ENCODE measurements around the gene COL25A1. TPM values are rescaled to one million over a fixed set of nuclear protein-coding genes. Genes with fewer than 3 reads are reported as not detected.

The COL25A1 gene
- polyA plus RNA-seq, 1 donor = 4.5 TPM

DNA sequence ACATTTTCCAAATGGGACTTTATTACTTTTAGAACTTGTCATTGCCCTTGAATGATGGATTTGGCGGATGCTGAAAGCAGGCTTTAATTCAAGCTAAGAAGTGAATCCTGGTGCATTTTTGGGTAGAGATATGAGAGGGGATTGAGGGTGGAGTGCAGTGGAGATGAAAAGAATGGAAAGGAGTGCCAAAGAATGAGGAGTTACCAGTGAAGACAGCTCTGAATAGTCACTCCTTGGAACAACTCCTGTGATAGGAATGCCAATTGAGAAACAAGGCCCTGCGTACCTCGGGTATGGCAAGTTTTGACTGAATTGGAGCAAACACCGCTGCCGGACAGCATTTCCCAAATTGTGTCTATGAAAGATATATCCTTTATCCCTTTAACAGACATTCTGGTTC lies 503.2 kb downstream of the COL25A1 start:
- no peak for DNase-seq

DNA sequence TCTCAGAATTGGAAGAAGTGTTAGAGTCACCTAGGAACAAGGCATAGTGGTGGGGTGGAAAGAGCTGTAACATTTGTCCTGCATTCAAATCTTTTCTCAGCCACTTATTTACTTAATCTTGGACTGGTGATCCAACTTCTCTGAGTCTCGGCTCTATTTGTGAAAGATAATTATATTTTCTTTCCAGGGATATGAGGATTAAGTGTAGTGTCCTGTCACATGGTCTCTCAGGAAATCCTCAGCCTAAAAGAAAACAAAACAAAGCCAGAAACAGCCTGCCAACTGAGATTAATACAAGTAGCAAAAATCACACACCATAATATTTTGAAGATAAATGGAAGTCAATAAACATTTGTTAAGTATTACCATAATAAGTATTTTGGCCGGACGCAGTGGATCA lies 506.3 kb downstream of the COL25A1 start:
- no peak for DNase-seq

GRCh38 chr4:108795733-108796132 lies 506.7 kb downstream of the COL25A1 start:
- no peak for DNase-seq

- no peak for DNase-seq
Observed at GRCh38 chr4:108794136-108794535, 508.3 kb downstream of the COL25A1 start.

DNA sequence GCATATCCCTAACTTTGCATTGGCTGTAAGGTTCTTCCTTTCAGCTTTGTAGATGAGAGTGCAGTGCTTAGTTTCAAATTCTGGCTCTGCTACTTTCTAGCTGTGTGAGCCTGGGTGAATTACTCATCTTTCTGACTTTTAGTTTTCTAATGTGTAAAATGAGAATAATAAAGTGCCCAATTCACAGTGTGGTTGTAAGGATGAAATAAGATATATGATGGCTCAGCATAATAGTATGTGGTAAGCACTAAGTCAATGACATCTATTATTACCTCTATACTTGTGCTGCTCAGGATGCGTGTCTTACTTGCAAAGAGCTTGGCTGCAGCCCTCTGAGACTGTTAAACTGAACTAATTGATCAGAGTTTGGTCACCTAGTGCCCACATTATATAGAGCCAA lies 509.0 kb downstream of the COL25A1 start:
- no peak for DNase-seq

GRCh38 chr4:108788731-108789130 lies 513.7 kb downstream of the COL25A1 start:
- no peak for DNase-seq

DNA sequence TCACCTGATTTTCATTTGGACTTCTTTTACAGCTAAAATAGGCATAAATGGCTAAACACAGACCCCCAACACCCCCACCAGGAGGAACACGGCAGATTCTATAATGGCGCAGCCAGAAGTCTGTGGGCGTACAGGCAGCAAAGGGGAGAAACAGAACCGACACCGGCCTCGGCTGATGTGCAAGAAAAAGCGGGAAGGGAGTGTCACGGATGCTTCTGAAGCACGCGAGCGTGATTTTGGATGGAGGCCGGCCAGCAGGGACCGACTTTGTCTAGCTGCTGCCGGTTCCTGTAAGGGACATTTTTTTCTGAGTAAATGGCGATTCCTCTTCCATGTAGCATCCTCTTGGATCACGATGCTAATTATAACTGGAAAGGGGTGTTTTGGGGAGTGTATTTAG lies 514.7 kb downstream of the COL25A1 start:
- no peak for DNase-seq

GRCh38 chr4:108787106-108787505 lies 515.4 kb downstream of the COL25A1 start:
- no peak for DNase-seq

DNA sequence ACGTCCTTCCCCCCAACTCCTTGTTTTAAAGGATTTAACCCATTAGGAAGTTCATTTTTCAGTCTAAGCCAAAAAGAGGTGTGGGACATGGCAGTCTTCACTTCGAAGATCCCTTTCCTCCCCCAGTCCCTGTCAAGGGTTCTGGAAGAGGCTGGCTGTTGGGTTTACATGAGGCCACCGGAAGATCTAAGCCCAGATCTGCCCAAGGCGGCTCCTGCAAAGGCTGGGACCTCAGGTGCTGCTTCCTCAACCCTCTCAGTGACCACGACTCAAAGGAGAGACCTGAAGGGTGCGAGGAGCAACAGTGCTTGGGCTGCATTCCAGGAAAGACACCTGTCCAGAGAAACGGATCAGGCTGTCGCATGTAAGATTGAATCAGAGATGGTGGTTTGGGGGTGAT lies 516.1 kb downstream of the COL25A1 start:
- no peak for DNase-seq

DNA sequence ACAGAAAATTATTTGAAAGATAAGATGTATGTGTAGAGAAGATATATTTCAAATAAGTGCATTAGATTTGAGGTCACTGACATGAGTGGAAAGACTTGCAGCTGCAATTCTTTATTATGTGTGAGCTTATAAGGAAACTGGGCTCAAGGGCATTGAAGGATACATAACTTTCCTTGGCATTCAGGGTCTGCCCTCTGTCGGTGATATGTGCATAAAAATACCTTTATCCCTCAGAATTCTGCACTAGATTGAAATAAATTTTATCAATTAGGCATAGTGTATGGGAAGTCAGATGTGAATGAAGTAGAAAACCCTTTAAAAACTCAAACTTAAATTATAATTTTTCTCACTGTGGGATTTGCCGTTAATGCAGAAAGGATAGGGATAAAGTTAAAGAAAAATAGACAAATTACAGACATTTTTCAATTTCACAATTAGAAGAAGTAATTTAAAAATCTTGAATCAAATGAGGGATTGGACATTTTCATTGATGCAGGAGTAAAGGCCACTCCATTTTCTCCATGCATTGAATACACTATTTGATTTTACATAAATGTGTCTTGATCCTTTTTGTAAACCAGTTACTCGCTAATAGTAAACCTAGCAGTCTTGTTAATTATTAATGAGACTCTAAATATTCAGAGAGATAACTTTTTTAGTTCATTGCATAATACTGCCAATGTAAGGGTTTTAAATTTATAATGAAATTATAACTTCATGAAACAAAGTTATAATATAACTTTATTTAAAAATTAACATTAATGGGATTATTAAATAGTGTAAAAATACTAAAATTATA lies 518.6 kb downstream of the COL25A1 start:
- no peak for DNase-seq

GRCh38 chr4:108779958-108780357 lies 522.5 kb downstream of the COL25A1 start:
- DNase-seq = no peak

- no peak for DNase-seq
Observed at GRCh38 chr4:108777388-108777787, 525.1 kb downstream of the COL25A1 start.

- DNase-seq = no peak
Observed at GRCh38 chr4:108775921-108776320, 526.5 kb downstream of the COL25A1 start.

DNA sequence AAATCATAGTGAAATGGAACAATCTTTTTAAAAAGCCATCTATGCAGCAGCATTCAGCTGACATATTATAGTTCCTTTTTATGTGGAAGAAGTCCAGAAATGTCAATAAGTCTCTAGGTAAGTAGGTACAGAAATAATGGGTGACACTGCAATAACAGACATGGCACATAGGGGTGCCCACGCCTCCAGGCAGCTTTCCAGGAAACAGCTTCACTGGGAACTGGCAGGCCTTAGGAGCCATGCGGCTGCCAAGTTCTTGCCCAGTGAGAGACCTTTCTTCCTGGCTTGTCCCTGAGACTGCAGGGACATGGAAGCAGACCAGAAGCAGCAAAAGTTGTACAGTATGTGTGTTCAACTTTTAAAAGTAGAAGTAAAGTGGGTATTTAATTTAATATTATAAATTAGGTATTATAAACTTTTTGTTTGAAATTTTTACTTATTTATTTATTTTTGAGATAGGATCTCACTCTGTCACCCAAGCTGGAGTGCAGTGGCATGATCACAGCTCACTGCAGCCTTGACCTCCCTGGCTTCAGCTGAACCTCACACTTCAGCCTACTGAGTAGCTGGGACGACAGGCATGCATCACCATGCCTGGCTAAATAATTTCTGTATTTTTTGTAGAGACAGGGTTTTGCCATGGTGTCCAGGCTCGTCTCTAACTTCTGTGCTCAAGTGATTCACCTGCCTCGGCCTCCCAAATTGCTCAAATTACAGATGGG lies 527.5 kb downstream of the COL25A1 start:
- DNase-seq = no peak

DNA sequence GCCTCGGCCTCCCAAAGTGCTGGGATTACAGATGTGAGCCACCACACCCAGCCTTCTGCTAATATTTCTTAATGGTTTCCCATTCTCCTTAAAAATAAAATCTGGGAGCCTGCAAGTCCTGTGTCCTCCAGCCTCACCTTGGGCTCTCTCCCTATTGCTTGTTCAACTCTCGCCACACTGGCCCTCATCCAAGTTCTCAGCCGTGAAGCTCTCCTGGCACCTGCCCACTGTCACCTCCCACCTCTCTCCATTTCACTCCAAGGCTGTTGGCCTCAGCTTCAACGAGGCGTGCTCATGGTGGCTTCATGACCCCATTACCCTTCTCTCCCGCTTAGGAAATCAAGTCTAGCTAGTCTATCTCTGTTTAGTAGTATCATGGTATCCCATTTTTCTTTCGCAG lies 530.1 kb downstream of the COL25A1 start:
- DNase-seq = no peak

- no peak for DNase-seq
Observed at GRCh38 chr4:108766058-108766457, 536.4 kb downstream of the COL25A1 start.

DNA sequence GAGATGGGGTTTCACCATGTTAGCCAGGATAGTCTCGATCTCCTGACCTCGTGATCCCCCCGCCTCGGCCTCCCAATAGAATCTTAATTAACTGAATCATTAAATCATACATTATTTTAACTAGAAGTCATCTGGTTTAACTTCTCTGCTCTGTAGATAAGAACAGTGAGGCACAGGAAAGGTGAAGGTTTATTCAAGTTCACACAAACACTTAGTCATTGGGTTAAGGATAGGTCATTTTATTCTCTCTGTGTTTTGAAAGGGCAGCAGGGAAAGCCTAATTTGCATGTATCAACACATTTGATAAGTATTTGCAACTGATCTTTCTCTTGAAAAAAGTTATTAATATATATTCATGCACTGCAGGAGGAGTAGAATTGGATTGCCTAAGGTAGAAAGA lies 538.5 kb downstream of the COL25A1 start:
- no peak for DNase-seq

GRCh38 chr4:108763226-108763593 lies 539.2 kb downstream of the COL25A1 start:
- no peak for DNase-seq

DNA sequence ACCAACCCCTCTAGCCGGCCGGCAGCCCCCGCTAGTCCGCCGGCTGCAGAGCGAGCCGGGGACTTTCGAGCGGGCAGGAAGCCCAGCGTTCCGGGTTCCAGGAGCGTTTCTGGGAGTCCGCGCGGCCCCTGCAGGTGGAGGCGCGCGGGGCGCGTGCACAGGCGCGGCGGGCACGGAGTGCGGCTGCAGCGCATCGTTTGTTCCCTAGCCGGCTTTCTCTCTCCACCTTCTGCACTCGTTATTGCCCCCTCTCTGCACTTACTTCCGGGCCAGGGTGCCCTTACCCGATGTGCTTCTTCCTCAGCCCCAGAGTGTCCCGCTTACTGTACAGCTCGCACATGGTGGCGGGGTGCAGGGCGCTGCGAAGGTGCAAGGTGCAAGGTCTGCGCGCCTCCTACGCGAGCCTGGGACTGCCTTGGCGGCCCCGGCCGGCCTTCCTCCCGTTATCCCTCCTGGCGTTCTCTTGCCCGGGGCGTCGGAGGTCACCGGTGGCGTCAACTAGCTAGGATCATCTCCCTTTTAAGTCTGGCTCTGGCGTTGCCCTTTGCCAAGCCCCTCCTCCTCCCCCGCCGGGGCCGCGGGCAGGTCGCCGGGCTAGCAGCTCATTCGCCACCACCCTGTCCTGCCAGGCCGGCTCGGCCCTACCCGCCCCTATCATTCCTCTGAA lies 539.8 kb downstream of the COL25A1 start, which contains the start of gene ETNPPL:
TSS of gene ETNPPL (minus strand) at position 495 of the 667 bp plus-strand sequence. CDS start at position 340, 155 bp downstream.
- DNase-seq = peak; percentile 31

Measured in hindlimb muscle (tissue), 1 donor.